ENCODE measurements around the gene ALDOB. TPM values are rescaled to one million over a fixed set of nuclear protein-coding genes. Genes with fewer than 3 reads are reported as not detected.
"Not testable (repeated sequence)": the region's sequence is repeated elsewhere in the genome, so short reads cannot be mapped to it uniquely, and the experiment has no call there.

Gene ALDOB
- total RNA-seq, 1 donor from 2014 or later, result not detected

DNA sequence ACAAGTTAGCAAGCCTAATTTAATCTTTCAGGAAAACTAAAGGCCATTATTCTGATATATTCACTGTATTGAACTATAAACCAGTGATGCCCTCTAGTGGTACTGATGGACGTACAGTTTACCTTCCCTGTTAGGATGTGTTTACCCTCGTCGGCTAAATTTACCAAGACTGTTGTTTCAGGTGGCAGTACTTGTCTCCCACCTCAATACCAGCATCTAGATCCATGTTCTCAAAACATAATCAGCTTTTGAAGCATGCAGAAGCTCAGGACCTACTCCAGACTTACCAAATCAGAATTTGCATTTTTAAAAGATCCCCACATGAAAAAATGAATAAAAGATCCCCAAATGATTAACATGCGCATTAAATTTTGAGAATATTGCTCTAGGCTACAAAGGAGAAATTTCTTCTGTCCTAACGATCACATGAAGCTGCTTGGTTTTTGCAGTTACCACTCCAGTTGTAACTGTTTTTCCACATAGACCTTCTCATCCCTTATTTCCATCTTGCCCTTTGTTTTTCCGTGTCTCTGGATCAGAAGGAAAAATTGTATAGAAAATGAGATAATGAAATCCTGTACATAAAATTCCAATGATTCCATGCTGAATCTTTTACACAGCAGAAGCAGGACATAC, 47.6 kb downstream of the ALDOB start:
- H3K4me3 ChIP-seq (ENCODE audit: low read depth, low read length), result no peak overlapping the region
- no peaks in the 10 kb centered on the region for H3K27me3 ChIP-seq (ENCODE audit: control insufficient read depth, insufficient read depth, low read length)
- DNase-seq (ENCODE audit: low read depth) (peak; percentile 68), FAIRE-seq (no peak)
- TF ChIP-seq CTCF (IDR thresholded peaks at IDR 0.05; ENCODE audit: insufficient read depth, low read length, severe bottlenecking), result peak; percentile 57
- H3K36me3 ChIP-seq (ENCODE audit: control insufficient read depth, insufficient read depth, low read length), result no peaks in the 10 kb centered on the region

DNA sequence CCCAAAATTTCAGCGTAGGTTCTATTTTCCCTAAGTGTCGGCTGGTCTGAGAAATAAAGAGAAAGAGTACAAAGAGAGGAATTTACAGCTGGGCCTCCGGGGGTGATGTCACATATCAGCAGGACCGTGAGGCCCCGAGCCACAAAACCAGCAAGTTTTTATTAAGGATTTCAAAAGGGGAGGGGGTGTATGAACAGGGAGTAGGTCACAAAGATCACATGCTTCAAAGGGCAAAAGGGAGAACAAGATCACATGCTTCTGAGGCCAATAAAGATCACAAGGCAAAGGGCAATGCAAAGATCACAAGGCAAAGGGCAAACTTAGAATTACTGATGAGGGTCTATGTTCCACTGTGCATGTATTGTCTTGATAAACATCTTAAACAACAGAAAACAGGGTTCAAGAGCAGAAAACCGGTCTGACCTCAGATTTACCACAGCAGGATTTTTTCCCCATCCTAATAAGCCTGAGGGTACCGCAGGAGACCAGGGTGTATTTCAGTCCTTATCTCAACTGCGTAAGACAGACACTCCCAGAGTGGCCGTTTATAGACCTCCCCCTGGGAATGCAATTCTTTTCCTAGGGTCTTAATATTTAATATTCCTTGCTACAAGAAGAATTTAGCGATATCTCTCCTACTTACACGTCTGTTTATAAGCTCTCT, 50.6 kb downstream of the ALDOB start, which contains the start of gene BAAT:
Gene BAAT, minus strand, starts transcription at position 134 of the 664 bp plus-strand sequence. CDS start 13,602 bp downstream, outside the sequence.
- not testable (repeated sequence) for H3K27me3 ChIP-seq (ENCODE audit: control insufficient read depth, insufficient read depth, low read length); H3K4me3 ChIP-seq (ENCODE audit: low read depth, low read length); FAIRE-seq; H3K36me3 ChIP-seq (ENCODE audit: control insufficient read depth, insufficient read depth, low read length); DNase-seq (ENCODE audit: low read depth)

DNA sequence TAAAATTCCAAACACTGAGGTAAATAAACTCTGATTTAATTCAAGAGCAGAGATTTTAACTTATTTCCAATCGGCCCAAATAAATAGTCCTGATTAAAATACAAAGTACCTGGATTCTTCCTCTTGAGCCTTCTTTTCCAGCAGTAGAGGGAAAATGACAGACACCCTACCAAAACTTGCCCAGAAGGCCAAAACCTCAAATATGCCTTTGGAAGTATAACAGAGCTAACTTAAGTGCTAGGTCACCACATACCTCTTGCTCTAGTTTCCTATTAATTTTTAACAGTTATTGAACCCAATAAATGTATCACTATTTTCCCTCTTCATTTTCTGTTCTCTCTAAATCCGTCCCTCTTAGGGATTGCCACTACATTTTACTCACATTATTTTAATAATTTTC, 52.2 kb downstream of the ALDOB start:
- H3K27me3 ChIP-seq (ENCODE audit: control insufficient read depth, insufficient read depth, low read length), result no peaks in the 10 kb centered on the region
- DNase-seq (ENCODE audit: low read depth) (no peak), FAIRE-seq (no peak)
- H3K4me3 ChIP-seq (ENCODE audit: low read depth, low read length), result no peak overlapping the region
- no peak for TF ChIP-seq CTCF (IDR thresholded peaks at IDR 0.05; ENCODE audit: insufficient read depth, low read length, severe bottlenecking)
- H3K36me3 ChIP-seq (ENCODE audit: control insufficient read depth, insufficient read depth, low read length), result no peaks in the 10 kb centered on the region

GRCh38 chr9:101381833-101382342, 53.7 kb downstream of the ALDOB start:
- Histone ChIP-seq H3K4me3 (ENCODE audit: low read depth, low read length) (no peak overlapping the region), H3K27me3 (ENCODE audit: control insufficient read depth, insufficient read depth, low read length) (no peaks in the 10 kb centered on the region), H3K36me3 (ENCODE audit: control insufficient read depth, insufficient read depth, low read length) (no peaks in the 10 kb centered on the region)
- TF ChIP-seq CTCF (IDR thresholded peaks at IDR 0.05; ENCODE audit: insufficient read depth, low read length, severe bottlenecking), result no peak
- DNase-seq (ENCODE audit: low read depth), result peak; percentile 70
- FAIRE-seq, result no peak

DNA sequence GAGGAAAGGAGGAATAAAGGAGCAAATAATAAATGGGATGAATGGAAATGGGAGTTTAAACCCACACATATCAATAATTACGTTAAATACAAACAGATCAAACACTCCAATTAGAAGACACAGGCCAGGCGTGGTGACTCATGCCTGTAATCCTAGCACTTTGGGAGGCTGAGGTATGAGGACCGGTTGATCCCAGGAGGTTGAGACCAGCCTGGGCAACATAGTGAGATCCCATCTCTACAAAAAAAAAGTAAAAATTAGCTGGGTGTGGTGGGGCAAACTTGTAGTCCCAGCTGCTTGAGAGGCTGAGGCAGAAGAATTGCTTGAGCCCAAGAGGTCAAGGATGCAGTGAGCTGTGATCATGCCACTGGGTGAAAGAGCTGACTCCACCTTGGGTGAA, 54.5 kb downstream of the ALDOB start:
- FAIRE-seq, result no peak
- TF ChIP-seq CTCF (IDR thresholded peaks at IDR 0.05; ENCODE audit: insufficient read depth, low read length, severe bottlenecking), result no peak
- Histone ChIP-seq H3K27me3 (ENCODE audit: control insufficient read depth, insufficient read depth, low read length) (no peaks in the 10 kb centered on the region), H3K4me3 (ENCODE audit: low read depth, low read length) (no peak overlapping the region), H3K36me3 (ENCODE audit: control insufficient read depth, insufficient read depth, low read length) (no peaks in the 10 kb centered on the region)
- DNase-seq (ENCODE audit: low read depth), result no peak

DNA sequence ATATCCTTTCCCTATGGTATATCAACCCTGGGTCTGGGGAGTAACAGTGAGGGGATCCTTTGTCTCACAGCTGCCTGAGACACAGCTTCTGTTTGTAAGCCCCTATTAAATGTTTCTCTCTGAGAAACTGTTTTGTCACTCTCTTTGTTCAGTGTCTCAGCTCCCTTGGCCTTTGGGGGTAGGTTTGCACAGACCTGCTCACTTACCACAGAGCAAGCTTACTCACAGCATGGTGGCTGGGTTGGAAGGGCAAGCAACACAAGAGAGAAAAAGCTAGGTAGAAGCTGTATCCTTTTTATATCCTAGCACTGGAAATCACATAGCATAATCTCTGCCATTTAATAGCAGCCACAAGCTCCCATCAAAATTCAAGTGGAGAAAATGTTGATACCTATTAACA, 55.3 kb downstream of the ALDOB start:
- FAIRE-seq (no peak), DNase-seq (ENCODE audit: low read depth) (peak; percentile 59)
- TF ChIP-seq CTCF (IDR thresholded peaks at IDR 0.05; ENCODE audit: insufficient read depth, low read length, severe bottlenecking), result no peak
- no peaks in the 10 kb centered on the region for H3K36me3 ChIP-seq (ENCODE audit: control insufficient read depth, insufficient read depth, low read length)
- no peak overlapping the region for H3K4me3 ChIP-seq (ENCODE audit: low read depth, low read length)
- no peaks in the 10 kb centered on the region for H3K27me3 ChIP-seq (ENCODE audit: control insufficient read depth, insufficient read depth, low read length)

All from bronchial epithelial cell (primary cell).